ENCODE measurements around the gene GRK4.

- TF ChIP-seq HOXA7 (CRISPR knock-in tag; IDR thresholded peaks at IDR 0.05; ENCODE audit: borderline replicate concordance) (no peak), CTCF (tag by site-specific recombination; IDR thresholded peaks at IDR 0.05) (no peak), ZNF37A (tag by site-specific recombination; IDR thresholded peaks at IDR 0.05) (no peak), ZNF274 (IDR thresholded peaks at IDR 0.05; ENCODE audit: low read length) (no peak), ZNF274 (tag by site-specific recombination; IDR thresholded peaks at IDR 0.05; ENCODE audit: borderline replicate concordance) (no peak), ZNF433 (tag by site-specific recombination; IDR thresholded peaks at IDR 0.05; ENCODE audit: low read depth) (no peak), ZNF184 (tag by site-specific recombination; IDR thresholded peaks at IDR 0.05) (no peak)
These were observed 73.0 kb downstream of the GRK4 start for GRCh38 chr4:3036131-3036952.

Data from HEK293 (cell line).